ENCODE measurements around the gene SRPK1. TPM values are rescaled to one million over a fixed set of nuclear protein-coding genes. Genes with fewer than 3 reads are reported as not detected.

The SRPK1 gene
- total and polyA plus RNA-seq, 2 of the 8 experiments (the other 6 are each of a cell fraction or from before 2014, with no cell fraction given) = 25.7 to 116 TPM

DNA sequence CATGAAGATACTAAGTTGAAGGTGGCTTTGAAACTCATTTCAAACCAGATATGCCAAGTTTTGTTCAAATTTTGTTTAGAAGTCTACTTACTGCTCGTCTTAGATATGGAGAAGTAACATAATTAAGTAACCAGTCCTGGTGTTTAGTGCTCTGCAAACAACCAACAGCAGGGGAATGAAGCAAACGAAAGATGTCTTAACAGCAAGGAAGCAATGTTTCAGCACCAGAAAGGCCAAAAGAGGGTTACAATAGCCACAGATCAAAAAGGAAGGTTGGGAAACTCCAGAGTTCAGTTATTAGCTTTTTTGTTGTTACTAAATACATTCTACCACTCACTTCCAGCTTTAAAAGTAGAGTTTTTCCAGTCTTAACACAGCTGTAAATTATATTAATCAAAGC is 70.7 kb downstream of the SRPK1 start:
- no peak overlapping the region for H4K5ac ChIP-seq (ENCODE audit: insufficient read length, low read depth, low read length)
- H3K9ac ChIP-seq (replicated peaks in 1 of 4; ENCODE audit: extremely low read depth in 1 of 4, low read depth in 3 of 4, low read length in 3 of 4) = no peak overlapping the region
- H3K23me2 ChIP-seq (ENCODE audit: low read depth, low read length) = no peaks in the 10 kb centered on the region
- H3K4ac ChIP-seq (replicated peaks; ENCODE audit: insufficient read length, low read depth, low read length) = no peak overlapping the region
- peaks cover 0 to 3% (median 0%) of the 10 kb centered on the region in 4 experiments; a peak in 1 of 7 replicates for H3K4me1 ChIP-seq (replicated peaks in 1 of 4; ENCODE audit: control insufficient read depth in 3 of 4, insufficient read depth in 4 of 4, low read length in 3 of 4)
- no peak overlapping the region for H3K14ac ChIP-seq (ENCODE audit: insufficient read length)
- no peak overlapping the region for H3K18ac ChIP-seq (ENCODE audit: extremely low read depth, low read length)
- 85% methylated on average over 2 of the region's 2 CpGs; no CpG with 5 or more reads in 1 of the 2 experiments for WGBS, 2 experiments (ENCODE audit: extremely low coverage in 1 of 2, insufficient coverage in 1 of 2, insufficient read length in 1 of 2, insufficient replicate concordance in 2 of 2, low coverage in 1 of 2, low lambda C conversion rate in 2 of 2, missing lambda C conversion rate in 1 of 2)
- H3K79me2 ChIP-seq (ENCODE audit: control insufficient read depth in 1 of 2, insufficient read depth in 2 of 2, low read length in 2 of 2) = no peaks in the 10 kb centered on the region
- TF ChIP-seq GTF2F1 (IDR thresholded peaks at IDR 0.05; ENCODE audit: borderline replicate concordance, low read depth, low read length) (no peak), EP300 (IDR thresholded peaks at IDR 0.05; ENCODE audit: borderline replicate concordance in 1 of 2, low read depth in 2 of 2, low read length in 2 of 2) (no peak), ZNF274 (IDR thresholded peaks at IDR 0.05; ENCODE audit: borderline replicate concordance, extremely low read depth, low read length) (no peak), TEAD4 (IDR thresholded peaks at IDR 0.05; ENCODE audit: low read depth, low read length) (no peak), SIN3A (conservative IDR thresholded peaks at IDR 0.05 in 1 of 2, IDR thresholded peaks at IDR 0.05 in 1 of 2; ENCODE audit: low read depth in 1 of 2, low read length in 2 of 2) (no peak)
- TF ChIP-seq, protein P1, sequence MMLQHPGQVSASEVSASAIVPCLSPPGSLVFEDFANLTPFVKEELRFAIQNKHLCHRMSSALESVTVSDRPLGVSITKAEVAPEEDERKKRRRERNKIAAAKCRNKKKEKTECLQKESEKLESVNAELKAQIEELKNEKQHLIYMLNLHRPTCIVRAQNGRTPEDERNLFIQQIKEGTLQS (IDR thresholded peaks at IDR 0.05; ENCODE audit: insufficient read depth, low read depth, low read length) = no peak
- no peaks in the 10 kb centered on the region for H4K20me1 ChIP-seq (replicated peaks in 1 of 2; ENCODE audit: control insufficient read depth in 1 of 2, insufficient read depth in 2 of 2, low read length in 2 of 2)
- no peak overlapping the region for H2AFZ ChIP-seq (ENCODE audit: low read length)
- H3K23ac ChIP-seq (ENCODE audit: insufficient read length) = no peak overlapping the region
- FAIRE-seq (no peak), DNase-seq (ENCODE audit: low read depth in 1 of 2, low spot score in 2 of 2) (no peak)
- no peaks in the 10 kb centered on the region for H3K27me3 ChIP-seq (replicated peaks in 1 of 4; ENCODE audit: control insufficient read depth in 3 of 4, extremely low read depth in 1 of 4, insufficient read depth in 3 of 4, low read length in 3 of 4)
- ChIA-PET CTCF (ENCODE audit: partially characterized antibody) (interaction anchor here (2.5 kb wide), 1 partner anchor 245 kb away, joined by 6 read pairs; no protein-coding TSS in a partner anchor), POLR2A (ENCODE audit: partially characterized antibody) (no interaction called here)
- no peak overlapping the region for H2BK12ac ChIP-seq (ENCODE audit: low read depth, low read length)
- H3K4me2 ChIP-seq (ENCODE audit: insufficient read depth in 1 of 2, low read depth in 2 of 2, low read length in 2 of 2) = no peak overlapping the region
- peaks cover 2 to 69% (median 36%) of the 10 kb centered on the region in 4 experiments; a peak in 7 of 8 replicates for H3K36me3 ChIP-seq (ENCODE audit: control insufficient read depth in 2 of 4, insufficient read depth in 4 of 4, low read length in 3 of 4)
- no peak overlapping the region for H3K4me3 ChIP-seq (ENCODE audit: extremely low read depth in 1 of 4, insufficient read depth in 2 of 4, low read depth in 3 of 4, low read length in 4 of 4)
- no peak overlapping the region for H2BK120ac ChIP-seq (replicated peaks; ENCODE audit: low read depth, low read length)
- H3K9me3 ChIP-seq (ENCODE audit: insufficient read depth in 2 of 2, low read depth in 1 of 2, low read length in 1 of 2) = no peaks in the 10 kb centered on the region; a peak in 2 of 4 replicates
- no peak overlapping the region for H4K8ac ChIP-seq (ENCODE audit: extremely low read depth, insufficient read depth, low read length)
- H4K91ac ChIP-seq (replicated peaks; ENCODE audit: insufficient read length, low read length) = no peak overlapping the region
- no peak overlapping the region for H2AK5ac ChIP-seq (ENCODE audit: low read depth, low read length)
- H3K79me1 ChIP-seq (ENCODE audit: low read depth, low read length) = no peaks in the 10 kb centered on the region
- no peak overlapping the region for H2BK15ac ChIP-seq (ENCODE audit: low read length)
- no peak overlapping the region for H2BK5ac ChIP-seq (ENCODE audit: low read depth, low read length)
- H2BK20ac ChIP-seq (ENCODE audit: low read length) = no peak overlapping the region
- no peak overlapping the region for H3K27ac ChIP-seq (ENCODE audit: low read depth, low read length)
- H3K56ac ChIP-seq (replicated peaks; ENCODE audit: insufficient read length, low read depth, low read length) = no peak overlapping the region
